ENCODE measurements around the gene NF2.

NF2 gene

DNA sequence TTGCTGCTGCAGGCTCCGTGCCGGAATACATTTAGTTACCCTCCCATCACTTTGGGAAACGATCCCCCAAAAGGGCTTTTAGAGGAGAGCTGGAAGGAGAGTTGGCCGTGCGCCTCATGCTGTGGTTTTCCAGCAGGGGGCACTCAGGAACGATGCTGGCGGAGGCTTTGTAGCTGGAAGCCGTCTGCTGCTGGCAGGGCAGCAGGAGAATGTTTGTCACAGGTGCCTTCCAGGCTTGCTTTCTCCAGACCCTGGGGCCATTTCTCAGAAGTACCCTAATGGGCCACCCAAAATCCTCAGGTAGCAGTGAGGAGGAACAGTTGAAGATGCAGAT lies 86.4 kb downstream of the NF2 start:
- H3K4me1 ChIP-seq (ENCODE audit: control insufficient read depth in 1 of 2, insufficient read depth in 1 of 2, low read depth in 1 of 2, low read length in 1 of 2), result no peaks in the 10 kb centered on the region
- H3K4me3 ChIP-seq (ENCODE audit: low read depth in 1 of 2, low read length in 1 of 2), result no peak overlapping the region
- TF ChIP-seq, protein P1, sequence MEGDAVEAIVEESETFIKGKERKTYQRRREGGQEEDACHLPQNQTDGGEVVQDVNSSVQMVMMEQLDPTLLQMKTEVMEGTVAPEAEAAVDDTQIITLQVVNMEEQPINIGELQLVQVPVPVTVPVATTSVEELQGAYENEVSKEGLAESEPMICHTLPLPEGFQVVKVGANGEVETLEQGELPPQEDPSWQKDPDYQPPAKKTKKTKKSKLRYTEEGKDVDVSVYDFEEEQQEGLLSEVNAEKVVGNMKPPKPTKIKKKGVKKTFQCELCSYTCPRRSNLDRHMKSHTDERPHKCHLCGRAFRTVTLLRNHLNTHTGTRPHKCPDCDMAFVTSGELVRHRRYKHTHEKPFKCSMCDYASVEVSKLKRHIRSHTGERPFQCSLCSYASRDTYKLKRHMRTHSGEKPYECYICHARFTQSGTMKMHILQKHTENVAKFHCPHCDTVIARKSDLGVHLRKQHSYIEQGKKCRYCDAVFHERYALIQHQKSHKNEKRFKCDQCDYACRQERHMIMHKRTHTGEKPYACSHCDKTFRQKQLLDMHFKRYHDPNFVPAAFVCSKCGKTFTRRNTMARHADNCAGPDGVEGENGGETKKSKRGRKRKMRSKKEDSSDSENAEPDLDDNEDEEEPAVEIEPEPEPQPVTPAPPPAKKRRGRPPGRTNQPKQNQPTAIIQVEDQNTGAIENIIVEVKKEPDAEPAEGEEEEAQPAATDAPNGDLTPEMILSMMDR (IDR thresholded peaks at IDR 0.05), result peak; percentile 61
- no peaks in the 10 kb centered on the region for H3K9me3 ChIP-seq
- no peaks in the 10 kb centered on the region for H3K27me3 ChIP-seq
- no peak overlapping the region for H3K27ac ChIP-seq
- peaks cover 33% of the 10 kb centered on the region for H3K36me3 ChIP-seq

DNA sequence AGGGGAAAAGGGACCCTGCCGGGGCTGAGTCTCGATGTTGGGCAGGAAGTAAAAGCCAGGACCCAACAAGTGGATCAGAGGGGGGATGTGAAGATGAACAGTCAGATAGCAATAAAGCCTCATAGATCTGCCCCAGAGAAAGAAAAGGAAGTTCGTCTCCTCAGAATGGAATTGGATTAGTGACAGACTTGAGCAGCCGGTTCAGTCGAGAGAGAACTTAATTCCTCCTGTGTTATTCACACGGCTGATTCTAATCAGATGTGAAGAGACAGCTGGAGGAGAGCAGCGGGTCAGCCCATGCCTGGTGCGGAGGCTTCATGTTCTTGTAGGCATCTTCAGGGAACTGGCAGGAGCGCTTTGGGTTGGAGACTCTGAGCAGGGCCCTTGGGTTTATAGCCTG lies 87.0 kb downstream of the NF2 start:
- Histone ChIP-seq H3K27me3 (no peaks in the 10 kb centered on the region), H3K4me1 (ENCODE audit: control insufficient read depth in 1 of 2, insufficient read depth in 1 of 2, low read depth in 1 of 2, low read length in 1 of 2) (no peaks in the 10 kb centered on the region), H3K36me3 (peaks cover 39% of the 10 kb centered on the region), H3K9me3 (no peaks in the 10 kb centered on the region), H3K27ac (no peak overlapping the region), H3K4me3 (ENCODE audit: low read depth in 1 of 2, low read length in 1 of 2) (no peak overlapping the region)
- TF ChIP-seq, protein P1 (IDR thresholded peaks at IDR 0.05), result no peak

DNA sequence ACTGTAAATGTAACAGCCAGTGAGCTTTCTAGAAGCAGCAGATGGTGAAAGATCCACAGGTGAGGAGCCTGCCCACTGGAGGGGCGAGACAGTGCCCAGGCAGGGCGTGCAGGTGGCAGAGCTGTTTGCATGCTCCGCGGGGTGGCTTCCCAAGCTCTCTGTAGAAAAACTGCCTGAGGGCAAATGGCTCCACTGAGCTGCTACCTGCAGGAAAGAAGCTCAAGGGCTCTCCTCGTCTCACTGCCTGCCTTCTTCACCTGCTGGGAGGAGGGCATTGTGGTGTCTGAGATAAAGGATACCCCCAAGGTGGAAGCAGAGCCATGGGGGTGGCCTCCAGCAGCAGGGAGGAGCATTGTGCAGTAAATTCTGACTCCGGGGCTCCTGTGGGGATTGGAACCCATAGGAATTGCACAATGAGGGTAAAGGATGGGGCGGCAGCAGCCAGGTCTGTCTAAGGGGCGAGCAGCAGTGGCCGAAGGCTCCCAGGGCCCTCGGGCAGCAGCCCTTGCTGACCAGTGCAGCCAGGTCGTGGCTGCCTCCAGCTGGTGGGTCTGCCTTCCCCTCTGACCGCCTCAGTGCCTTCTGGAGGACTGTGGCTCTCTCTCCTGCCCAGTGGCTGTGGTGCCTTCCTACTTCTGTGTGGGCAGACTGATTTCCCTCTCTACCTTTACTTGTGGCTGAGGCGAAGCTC lies 88.3 kb downstream of the NF2 start:
- peaks cover 47% of the 10 kb centered on the region for H3K36me3 ChIP-seq
- no peaks in the 10 kb centered on the region for H3K4me1 ChIP-seq (ENCODE audit: control insufficient read depth in 1 of 2, insufficient read depth in 1 of 2, low read depth in 1 of 2, low read length in 1 of 2)
- H3K9me3 ChIP-seq, result no peaks in the 10 kb centered on the region
- no peak overlapping the region for H3K4me3 ChIP-seq (ENCODE audit: low read depth in 1 of 2, low read length in 1 of 2)
- TF ChIP-seq, protein P1 (IDR thresholded peaks at IDR 0.05), result no peak
- no peaks in the 10 kb centered on the region for H3K27me3 ChIP-seq
- no peak overlapping the region for H3K27ac ChIP-seq

DNA sequence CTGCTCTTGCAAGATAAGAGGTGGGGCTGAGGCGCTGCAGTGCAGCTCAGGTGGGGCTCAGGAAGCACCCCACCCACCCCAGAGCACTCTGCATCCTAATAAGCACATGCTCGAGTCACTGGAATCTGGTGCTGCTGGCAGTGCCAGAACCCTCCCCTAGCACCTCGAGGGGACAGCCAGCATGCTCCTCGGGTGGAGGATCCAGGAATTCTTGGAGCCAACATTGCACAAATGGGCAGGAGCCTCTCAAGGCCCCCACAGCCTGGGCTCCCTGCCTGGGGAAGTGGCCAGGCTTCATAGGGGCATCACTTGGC lies 88.9 kb downstream of the NF2 start:
- Histone ChIP-seq H3K4me3 (ENCODE audit: low read depth in 1 of 2, low read length in 1 of 2) (no peak overlapping the region), H3K27ac (no peak overlapping the region), H3K27me3 (no peaks in the 10 kb centered on the region), H3K4me1 (ENCODE audit: control insufficient read depth in 1 of 2, insufficient read depth in 1 of 2, low read depth in 1 of 2, low read length in 1 of 2) (no peaks in the 10 kb centered on the region), H3K9me3 (no peaks in the 10 kb centered on the region), H3K36me3 (peaks cover 48% of the 10 kb centered on the region)
- TF ChIP-seq, protein P1 (IDR thresholded peaks at IDR 0.05), result no peak

DNA sequence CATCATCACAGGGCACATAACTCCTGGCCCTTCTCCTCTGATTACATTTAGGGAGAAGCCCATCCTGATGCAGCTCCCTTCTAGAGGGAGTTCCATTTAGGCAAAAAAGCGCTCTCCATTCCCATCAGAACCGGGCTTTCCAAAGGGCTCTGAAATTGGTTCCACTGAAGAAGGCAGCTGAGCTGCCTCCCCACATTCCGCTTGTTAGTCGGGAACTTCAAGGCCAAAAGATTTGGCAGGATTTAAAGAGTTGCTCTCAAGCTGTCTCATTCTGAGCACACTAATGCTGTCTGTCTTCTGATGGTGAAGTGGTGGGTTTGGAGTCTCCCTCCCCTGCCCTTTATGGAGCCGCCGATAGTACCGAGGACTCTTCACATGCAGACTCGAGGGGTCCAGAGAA lies 89.7 kb downstream of the NF2 start:
- TF ChIP-seq, protein P1 (IDR thresholded peaks at IDR 0.05), result no peak
- H3K36me3 ChIP-seq, result peaks cover 48% of the 10 kb centered on the region
- H3K9me3 ChIP-seq, result no peaks in the 10 kb centered on the region
- no peak overlapping the region for H3K4me3 ChIP-seq (ENCODE audit: low read depth in 1 of 2, low read length in 1 of 2)
- no peak overlapping the region for H3K27ac ChIP-seq
- no peaks in the 10 kb centered on the region for H3K4me1 ChIP-seq (ENCODE audit: control insufficient read depth in 1 of 2, insufficient read depth in 1 of 2, low read depth in 1 of 2, low read length in 1 of 2)
- H3K27me3 ChIP-seq, result no peaks in the 10 kb centered on the region

DNA sequence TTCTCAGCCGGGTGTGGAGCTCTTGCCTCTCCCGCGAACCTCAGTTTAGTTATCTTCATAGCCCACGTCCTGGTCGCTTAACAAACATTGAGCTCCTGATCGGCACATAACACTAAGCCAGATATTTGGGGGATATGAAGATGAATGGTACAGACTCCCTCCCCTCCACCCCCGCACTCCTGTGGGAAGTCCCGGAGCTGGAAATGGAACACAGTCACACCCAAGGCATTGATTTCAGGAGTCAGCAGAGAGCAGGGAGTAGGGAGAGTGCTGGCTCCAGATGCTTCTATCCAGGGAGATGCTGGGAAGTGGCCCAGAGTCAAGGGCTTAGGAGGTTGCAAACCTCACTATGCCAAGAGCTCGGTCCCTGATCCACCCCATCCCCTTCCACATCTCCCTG lies 90.2 kb downstream of the NF2 start:
- peaks cover 48% of the 10 kb centered on the region for H3K36me3 ChIP-seq
- TF ChIP-seq, protein P1 (IDR thresholded peaks at IDR 0.05), result no peak
- H3K27me3 ChIP-seq, result no peaks in the 10 kb centered on the region
- H3K4me1 ChIP-seq (ENCODE audit: control insufficient read depth in 1 of 2, insufficient read depth in 1 of 2, low read depth in 1 of 2, low read length in 1 of 2), result no peaks in the 10 kb centered on the region
- no peak overlapping the region for H3K27ac ChIP-seq
- H3K9me3 ChIP-seq, result no peaks in the 10 kb centered on the region
- no peak overlapping the region for H3K4me3 ChIP-seq (ENCODE audit: low read depth in 1 of 2, low read length in 1 of 2)
